ENCODE measurements around the gene RPS29. TPM values are rescaled to one million over a fixed set of nuclear protein-coding genes. Genes with fewer than 3 reads are reported as not detected.

RPS29 gene
- total RNA-seq, 1 donor from 2014 or later, result 4,246 TPM

GRCh38 chr14:49551569-49551968 lies 34.6 kb downstream of the RPS29 start:
- DNase-seq (ENCODE audit: low read depth), result no peak

- peak; percentile 12 for DNase-seq (ENCODE audit: low read depth)
Measured at GRCh38 chr14:49550286-49551184, 35.6 kb downstream of the RPS29 start.

- peak; percentile 39 for DNase-seq (ENCODE audit: low read depth)
Measured at GRCh38 chr14:49549881-49550280, 36.3 kb downstream of the RPS29 start.

GRCh38 chr14:49549446-49549845 lies 36.7 kb downstream of the RPS29 start:
- no peak for DNase-seq (ENCODE audit: low read depth)

- no peak for DNase-seq (ENCODE audit: low read depth)
Measured at GRCh38 chr14:49546766-49547165, 39.4 kb downstream of the RPS29 start.

- no peak for DNase-seq (ENCODE audit: low read depth)
Measured at GRCh38 chr14:49545716-49546115, 40.5 kb downstream of the RPS29 start.

- no peak for DNase-seq (ENCODE audit: low read depth)
Measured at GRCh38 chr14:49545071-49545470, 41.1 kb downstream of the RPS29 start.

GRCh38 chr14:49541049-49541448 lies 45.1 kb downstream of the RPS29 start:
- no peak for DNase-seq (ENCODE audit: low read depth)

- DNase-seq (ENCODE audit: low read depth), result no peak
Measured at GRCh38 chr14:49538852-49539251, 47.3 kb downstream of the RPS29 start.

Other genes with a start within 250 kb of the RPS29 start
- 6.6 and 9.1 TPM in 2 replicates for gene LRR1, start 12.6 kb upstream of the RPS29 start, total RNA-seq
- 120 and 143 TPM in 2 replicates for gene RPL36AL, start 34.2 kb upstream of the RPS29 start, total RNA-seq
- 66.5 and 69.9 TPM in 2 replicates for gene MGAT2, start 34.4 kb upstream of the RPS29 start, total RNA-seq
- 12.5 and 15.6 TPM in 2 replicates for gene DNAAF2, start 48.9 kb upstream of the RPS29 start, total RNA-seq
- gene POLE2, start 101.8 kb upstream of the RPS29 start, total RNA-seq, result 1.0 and 1.7 TPM in 2 replicates
- gene KLHDC1, start 106.7 kb upstream of the RPS29 start, total RNA-seq, result 4.9 and 6.1 TPM in 2 replicates
- gene KLHDC2, start 181.8 kb upstream of the RPS29 start, total RNA-seq, result 96.8 and 101 TPM in 2 replicates